ENCODE measurements around the gene PMIS2.

PMIS2 gene

GRCh38 chr19:35585848-35586247 lies at the start of gene PMIS2:
TSS of gene PMIS2 (plus strand) at chr19:35586173. CDS start at chr19:35586260, 87 bp downstream.
- DNase-seq (ENCODE audit: low read depth), result no peak

- DNase-seq (ENCODE audit: low read depth), result no peak
Observed at GRCh38 chr19:35539314-35539713, 46.7 kb upstream of the PMIS2 start.

GRCh38 chr19:35539850-35540249 lies 46.1 kb upstream of the PMIS2 start:
- no peak for DNase-seq (ENCODE audit: low read depth)

GRCh38 chr19:35540356-35540927 lies 45.5 kb upstream of the PMIS2 start:
- DNase-seq (ENCODE audit: low read depth), result no peak

- DNase-seq (ENCODE audit: low read depth), result no peak
Observed at GRCh38 chr19:35542209-35542608, 43.8 kb upstream of the PMIS2 start.

- no peak for DNase-seq (ENCODE audit: low read depth)
Observed at GRCh38 chr19:35543280-35544109, 42.5 kb upstream of the PMIS2 start.

- no peak for DNase-seq (ENCODE audit: low read depth)
Observed at GRCh38 chr19:35544110-35544802, 41.7 kb upstream of the PMIS2 start.

GRCh38 chr19:35545001-35545854 lies 40.7 kb upstream of the PMIS2 start, which contains the start of gene TMEM147:
TSS of gene TMEM147 (plus strand) at chr19:35545626. CDS start at chr19:35545740, 114 bp downstream.
- DNase-seq (ENCODE audit: low read depth), result peak; percentile 68

GRCh38 chr19:35545855-35546381 lies 40.1 kb upstream of the PMIS2 start:
- no peak for DNase-seq (ENCODE audit: low read depth)

GRCh38 chr19:35546532-35546931 lies 39.4 kb upstream of the PMIS2 start:
- no peak for DNase-seq (ENCODE audit: low read depth)

GRCh38 chr19:35549174-35549788 lies 36.7 kb upstream of the PMIS2 start:
- peak; percentile 30 for DNase-seq (ENCODE audit: low read depth)

- DNase-seq (ENCODE audit: low read depth), result no peak
Observed at GRCh38 chr19:35549879-35550523, 36.0 kb upstream of the PMIS2 start.

- no peak for DNase-seq (ENCODE audit: low read depth)
Observed at GRCh38 chr19:35551091-35551810, 34.7 kb upstream of the PMIS2 start.

- DNase-seq (ENCODE audit: low read depth), result no peak
Observed at GRCh38 chr19:35552534-35553384, 33.2 kb upstream of the PMIS2 start.

GRCh38 chr19:35553385-35554000 lies 32.5 kb upstream of the PMIS2 start:
- DNase-seq (ENCODE audit: low read depth), result no peak

- no peak for DNase-seq (ENCODE audit: low read depth)
Observed at GRCh38 chr19:35554076-35554475, 31.9 kb upstream of the PMIS2 start.

GRCh38 chr19:35555301-35556005 lies 30.5 kb upstream of the PMIS2 start:
- peak; percentile 13 for DNase-seq (ENCODE audit: low read depth)

GRCh38 chr19:35556025-35556590 lies 29.9 kb upstream of the PMIS2 start:
- no peak for DNase-seq (ENCODE audit: low read depth)
